DLD1 (cell line): ENCODE data around the gene SURF2.

ENCODE experiments used
- in situ Hi-C: cut with HindIII; loops from 2 replicates; pipeline ENCODE4 v1.10.0; 2017; ENCODE audit warnings: low sequenced_read_pairs

SURF2 gene

GRCh38 chr9:133353548-133353947 is 2.8 kb upstream of the SURF2 start:
- in situ Hi-C loops: no loop called here

- in situ Hi-C loops: no loop called here
These were observed 1.6 kb upstream of the SURF2 start for GRCh38 chr9:133354766-133355165.

GRCh38 chr9:133355881-133356357 is 431 bp upstream of the SURF2 start:
- in situ Hi-C loops: no loop called here

GRCh38 chr9:133357656-133358055 is 1.3 kb downstream of the SURF2 start:
- in situ Hi-C loops: no loop called here

GRCh38 chr9:133359399-133360175 is 3.2 kb downstream of the SURF2 start:
- in situ Hi-C loops: no loop called here

GRCh38 chr9:133360400-133361393 is 4.3 kb downstream of the SURF2 start:
- in situ Hi-C loops: no loop called here

- in situ Hi-C loops: no loop called here
These were observed 5.2 kb downstream of the SURF2 start for GRCh38 chr9:133361507-133362092.

GRCh38 chr9:133362359-133363044 is 6.2 kb downstream of the SURF2 start:
- in situ Hi-C loops: no loop called here

- in situ Hi-C loops: no loop called here
These were observed 10.1 kb downstream of the SURF2 start for GRCh38 chr9:133366435-133366834.

GRCh38 chr9:133367221-133367620 is 10.9 kb downstream of the SURF2 start:
- in situ Hi-C loops: no loop called here

GRCh38 chr9:133367778-133368177 is 11.4 kb downstream of the SURF2 start:
- in situ Hi-C loops: no loop called here

- in situ Hi-C loops: no loop called here
These were observed 12.0 kb downstream of the SURF2 start for GRCh38 chr9:133368249-133368881.

GRCh38 chr9:133369422-133369821 is 13.1 kb downstream of the SURF2 start:
- in situ Hi-C loops: no loop called here

GRCh38 chr9:133369933-133370332 is 13.6 kb downstream of the SURF2 start:
- in situ Hi-C loops: loop anchor here (10.0 kb wide), 2 partner anchors 125 to 345 kb away; no protein-coding TSS in a partner anchor

GRCh38 chr9:133370685-133371084 is 14.3 kb downstream of the SURF2 start:
- in situ Hi-C loops: loop anchor here (10.0 kb wide), 2 partner anchors 124 to 346 kb away; no protein-coding TSS in a partner anchor

- in situ Hi-C loops: loop anchor here (10.0 kb wide), 2 partner anchors 124 to 346 kb away; no protein-coding TSS in a partner anchor
These were observed 14.9 kb downstream of the SURF2 start for GRCh38 chr9:133371261-133371711.

- in situ Hi-C loops: loop anchor here (10.0 kb wide), 2 partner anchors 123 to 347 kb away; no protein-coding TSS in a partner anchor
These were observed 15.8 kb downstream of the SURF2 start for GRCh38 chr9:133372144-133372543.

- in situ Hi-C loops: loop anchor here (5.0 to 10.0 kb wide), 3 partner anchors 43 to 350 kb away; partner anchors contain the start of gene REXO4
These were observed 18.3 kb downstream of the SURF2 start for GRCh38 chr9:133374612-133375115.

GRCh38 chr9:133375116-133375723 is 18.9 kb downstream of the SURF2 start:
- in situ Hi-C loops: loop anchor here (5.0 to 10.0 kb wide), 3 partner anchors 42 to 350 kb away; partner anchors contain the start of gene REXO4
